HepG2 (cell line): ENCODE measurements around the gene RASSF6. TPM values are rescaled to one million over a fixed set of nuclear protein-coding genes. Genes with fewer than 3 reads are reported as not detected.

ENCODE experiments used
- ATAC-seq: fragments of 200-7000 bp; cut with Tn5 transposase; 3 replicates; pipeline ENCODE4 v1.9.1; 2020; ENCODE audit warnings: mild to moderate bottlenecking, moderate library complexity
- BruUV-seq: library from RNA; stranded (reverse); fragments of 400-500 nt; replicated peaks from 2 replicates; lab custom pipeline; 2021; lab: Mats Ljungman, UMichigan
- CTCF ChIA-PET: fragments of 300-600 bp; formaldehyde crosslinking; extraction: SDS; loops from one replicate; lab custom pipeline; 2021; ENCODE audit warnings: low total read pairs, inconsistent platforms, low intra/inter-chr PET ratio; lab: Yijun Ruan, JAX
- POLR2A ChIA-PET: fragments of 350-600 bp; sonication (Branson Sonifier 250); formaldehyde crosslinking; loops from one replicate; lab custom pipeline; 2020; ENCODE audit warnings: antibody characterized with exemption, inconsistent platforms; lab: Yijun Ruan, JAX
- DNase-seq: peaks from one replicate; pipeline ENCODE4 v3.0.0-alpha.2; 2015; ENCODE audit warnings: low spot score
- FAIRE-seq: peaks from 3 replicates; lab custom pipeline; 2011; peaks lifted over from hg19 to GRCh38; lab: Jason Lieb, UNC
- H2AFZ ChIP-seq: one replicate; pipeline ENCODE4 v1.6.1; 2011; ENCODE audit warnings: low read length, inconsistent platforms
- H3K27ac ChIP-seq: fragments of 300-600 bp; 3 replicates; pipeline ENCODE4 v1.8.0; 2011; ENCODE audit warnings: mixed run types, mild to moderate bottlenecking, mixed read lengths, low read length, inconsistent platforms; ENCODE audit not compliant: insufficient read depth; ENCODE audit errors: extremely low read length
- H3K27me3 ChIP-seq, 2 experiments: fragments of 200-600 bp in 1 of 2; 2 replicates in 1 of 2; 3 replicates in 1 of 2; pipeline versions ENCODE4 v1.6.0 to v1.8.0; 2011; ENCODE audit warnings: low read length in 2 of 2, mild to moderate bottlenecking in 2 of 2, moderate library complexity in 2 of 2, inconsistent platforms in 1 of 2; ENCODE audit not compliant: insufficient read depth in 2 of 2, control insufficient read depth in 1 of 2
- H3K36me3 ChIP-seq, 2 experiments: fragments of 200-600 bp in 1 of 2; replicated peaks in 1 of 2; 2 replicates in 1 of 2; 3 replicates in 1 of 2; pipeline versions ENCODE4 v1.5.1 to v1.8.0; 2011; ENCODE audit warnings: low read length in 2 of 2, inconsistent platforms in 1 of 2; ENCODE audit not compliant: insufficient read depth in 2 of 2, control insufficient read depth in 1 of 2
- H3K4me1 ChIP-seq: 2 replicates; pipeline ENCODE4 v1.5.1; 2012; ENCODE audit warnings: low read length, inconsistent platforms; ENCODE audit not compliant: insufficient read depth
- H3K4me2 ChIP-seq: 2 replicates; pipeline ENCODE4 v1.6.0; 2011; ENCODE audit warnings: low read depth, low read length, inconsistent platforms
- H3K4me3 ChIP-seq, 3 experiments: fragments of 200-600 bp in 1 of 3; sonication (generic), shearing (Covaris generic) in 1 of 3; replicated peaks in 1 of 3; 2 replicates each; pipeline ENCODE4 v1.5.1; 2011 to 2016; ENCODE audit warnings: low read length in 3 of 3, inconsistent platforms in 2 of 3, low read depth in 2 of 3, mild to moderate bottlenecking in 2 of 3, control low read depth in 1 of 3, mixed read lengths in 1 of 3; ENCODE audit not compliant: insufficient read depth in 1 of 3
- H3K79me2 ChIP-seq: one replicate; pipeline ENCODE4 v1.6.1; 2011; ENCODE audit warnings: low read length, inconsistent platforms; ENCODE audit not compliant: insufficient read depth
- H3K9ac ChIP-seq: 2 replicates; pipeline ENCODE4 v1.6.0; 2011; ENCODE audit warnings: mild to moderate bottlenecking, low read depth, low read length, inconsistent platforms; ENCODE audit not compliant: insufficient read depth
- H3K9me3 ChIP-seq: 2 replicates; pipeline ENCODE4 v1.5.1; 2012; ENCODE audit warnings: mild to moderate bottlenecking, low read length
- H4K20me1 ChIP-seq: 2 replicates; pipeline ENCODE4 v1.6.0; 2011; ENCODE audit warnings: inconsistent platforms, mild to moderate bottlenecking, low read length, moderate library complexity; ENCODE audit not compliant: insufficient read depth
- GTF2F1 ChIP-seq: fragments of 150-350 bp; IDR thresholded peaks from 2 replicates; pipeline ENCODE4 v1.6.1; 2014; ENCODE audit warnings: low read length
- KDM2A ChIP-seq: sonication (generic); formaldehyde crosslinking; IDR thresholded peaks from 2 replicates; pipeline ENCODE4 v1.4.0; 2020; ENCODE audit warnings: low read depth, missing genetic modification reagents, borderline replicate concordance
- MED1 ChIP-seq: sonication (generic); formaldehyde crosslinking; IDR thresholded peaks from 2 replicates; pipeline ENCODE4 v1.4.0; 2020; ENCODE audit warnings: missing genetic modification reagents
- NFYB ChIP-seq: sonication (generic); formaldehyde crosslinking; IDR thresholded peaks from 2 replicates; pipeline ENCODE4 v1.4.0; 2020; ENCODE audit warnings: missing genetic modification reagents
- ZMAT3 ChIP-seq: sonication (generic); formaldehyde crosslinking; conservative IDR thresholded peaks from 2 replicates; pipeline ENCODE4 v1.7.0; 2021; ENCODE audit warnings: missing genetic modification reagents
- ZNF253 ChIP-seq: sonication (generic); formaldehyde crosslinking; IDR thresholded peaks from 2 replicates; pipeline ENCODE4 v1.8.0; 2022; ENCODE audit warnings: mild to moderate bottlenecking, missing genetic modification reagents, borderline replicate concordance
- ZNF547 ChIP-seq: sonication (generic); formaldehyde crosslinking; IDR thresholded peaks from 2 replicates; pipeline ENCODE4 v1.5.1; 2020; ENCODE audit warnings: mild to moderate bottlenecking, missing genetic modification reagents
- ZNF737 ChIP-seq: sonication (generic); formaldehyde crosslinking; IDR thresholded peaks from 2 replicates; pipeline ENCODE4 v1.5.0; 2020; ENCODE audit warnings: missing genetic modification reagents, mild to moderate bottlenecking, borderline replicate concordance
- WGBS: methylation state at CpG from one replicate; pipeline ENCODE4 v1.1.6; 2017; ENCODE audit warnings: low lambda C conversion rate; 5-methylcytosine and 5-hydroxymethylcytosine counted together
- in situ Hi-C: cut with HindIII; loops from 2 replicates; pipeline ENCODE4 v1.10.0; 2017; ENCODE audit warnings: low pct_unique_long_range_greater_than_20kb; ENCODE audit not compliant: extremely low pct_ligation_motif_present
- intact Hi-C: fragments of 100-400 bp; cut with micrococcal nuclease; formaldehyde crosslinking; loops from one replicate; pipeline ENCODE4 v1.10.0; 2022; ENCODE audit not compliant: unreplicated experiment
- polyA plus RNA-seq, 8 experiments: library from polyadenylated mRNA; depleted of rRNA in 3 of 8; stranded (reverse) in 7 of 8; unstranded in 1 of 8; fragments of >200 nt; fragmentation: Illumina TruSeq in 4 of 8; extraction: Trizol in 4 of 8; gene quantifications; 2 replicates each; pipeline versions ENCODE4 v1.2.1 to v1.2.3, GENCODE V29; 2011 to 2016; ENCODE audit warnings: low read depth in 4 of 8, missing spikeins in 1 of 8, mixed read lengths in 1 of 8; ENCODE audit not compliant: insufficient read depth in 1 of 8
- total RNA-seq, 5 experiments: library from RNA; depleted of rRNA; stranded (reverse); fragments of >200 nt; fragmentation: Illumina TruSeq; extraction: Trizol; gene quantifications; 2 replicates each; pipeline ENCODE4 v1.2.3, GENCODE V29; 2016; ENCODE audit warnings: low read depth in 1 of 5
- TF ChIP-seq, protein P1 (sequence below): sonication (generic); formaldehyde crosslinking; conservative IDR thresholded peaks from 2 replicates; pipeline ENCODE4 v1.8.0; 2022; ENCODE audit warnings: missing genetic modification reagents
- TF ChIP-seq, protein P2 (sequence below): sonication (generic); formaldehyde crosslinking; IDR thresholded peaks from 2 replicates; pipeline ENCODE4 v1.8.0; 2022; ENCODE audit warnings: missing genetic modification reagents, mild to moderate bottlenecking, borderline replicate concordance
- TF ChIP-seq, protein P3 (sequence below), 2 experiments: sonication (generic) in 1 of 2; formaldehyde crosslinking in 1 of 2; IDR thresholded peaks; 2 replicates each; pipeline versions ENCODE4 v1.4.0 to v1.6.1; 2016 to 2020; ENCODE audit warnings: borderline replicate concordance in 1 of 2, low read depth in 1 of 2, mild to moderate bottlenecking in 1 of 2, missing genetic modification reagents in 1 of 2

RASSF6 gene
- total and polyA plus RNA-seq, 2 of the 13 experiments (the other 11 are each of a cell fraction or from before 2014, with no cell fraction given) = 0.03 to 0.11 TPM

DNA sequence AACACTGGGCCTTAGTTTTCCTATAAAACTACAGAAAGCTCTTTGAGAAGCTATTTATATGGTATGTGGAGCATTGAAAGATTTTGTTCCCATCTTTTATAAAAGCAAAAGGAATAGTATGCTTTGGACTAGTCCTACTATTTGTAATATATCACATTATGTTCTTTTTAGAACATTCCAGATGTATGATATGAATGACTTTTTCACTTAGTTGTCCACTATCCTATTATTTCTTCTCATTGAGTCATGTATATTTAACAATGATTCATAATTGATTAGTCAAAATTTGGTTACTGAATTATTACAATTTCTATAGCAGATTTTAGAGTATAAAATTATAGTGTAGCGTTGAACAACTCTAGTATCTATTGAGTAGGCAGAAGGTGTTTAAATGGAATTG is 34.2 kb downstream of the RASSF6 start:
- no peak overlapping the region for H3K27ac ChIP-seq
- no peaks in the 10 kb centered on the region for H3K27me3 ChIP-seq
- no peak overlapping the region for H3K9ac ChIP-seq
- no peak overlapping the region for H2AFZ ChIP-seq
- TF ChIP-seq, protein P1, sequence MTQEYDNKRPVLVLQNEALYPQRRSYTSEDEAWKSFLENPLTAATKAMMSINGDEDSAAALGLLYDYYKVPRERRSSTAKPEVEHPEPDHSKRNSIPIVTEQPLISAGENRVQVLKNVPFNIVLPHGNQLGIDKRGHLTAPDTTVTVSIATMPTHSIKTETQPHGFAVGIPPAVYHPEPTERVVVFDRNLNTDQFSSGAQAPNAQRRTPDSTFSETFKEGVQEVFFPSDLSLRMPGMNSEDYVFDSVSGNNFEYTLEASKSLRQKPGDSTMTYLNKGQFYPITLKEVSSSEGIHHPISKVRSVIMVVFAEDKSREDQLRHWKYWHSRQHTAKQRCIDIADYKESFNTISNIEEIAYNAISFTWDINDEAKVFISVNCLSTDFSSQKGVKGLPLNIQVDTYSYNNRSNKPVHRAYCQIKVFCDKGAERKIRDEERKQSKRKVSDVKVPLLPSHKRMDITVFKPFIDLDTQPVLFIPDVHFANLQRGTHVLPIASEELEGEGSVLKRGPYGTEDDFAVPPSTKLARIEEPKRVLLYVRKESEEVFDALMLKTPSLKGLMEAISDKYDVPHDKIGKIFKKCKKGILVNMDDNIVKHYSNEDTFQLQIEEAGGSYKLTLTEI (CRISPR knock-in tag) = no peak
- no peaks in the 10 kb centered on the region for H4K20me1 ChIP-seq
- FAIRE-seq = no peak
- POLR2A ChIA-PET = no interaction called here
- H3K9me3 ChIP-seq = no peaks in the 10 kb centered on the region
- no peak overlapping the region for H3K4me2 ChIP-seq
- BruUV-seq = no TSS peak
- in situ Hi-C loops (loop anchor here (25.0 kb wide), 1 partner anchor 249 kb away; no protein-coding TSS in a partner anchor), intact Hi-C loops (no loop called here)
- H3K4me1 ChIP-seq = peaks cover 12% of the 10 kb centered on the region
- no peaks in the 10 kb centered on the region for H3K79me2 ChIP-seq
- no peak overlapping the region for H3K4me3 ChIP-seq
- no peaks in the 10 kb centered on the region for H3K36me3 ChIP-seq
- no peak for ATAC-seq
- WGBS = 72% methylated on average over 1 of the region's 1 CpG
- DNase-seq = no peak
- CTCF ChIA-PET = no interaction called here

DNA sequence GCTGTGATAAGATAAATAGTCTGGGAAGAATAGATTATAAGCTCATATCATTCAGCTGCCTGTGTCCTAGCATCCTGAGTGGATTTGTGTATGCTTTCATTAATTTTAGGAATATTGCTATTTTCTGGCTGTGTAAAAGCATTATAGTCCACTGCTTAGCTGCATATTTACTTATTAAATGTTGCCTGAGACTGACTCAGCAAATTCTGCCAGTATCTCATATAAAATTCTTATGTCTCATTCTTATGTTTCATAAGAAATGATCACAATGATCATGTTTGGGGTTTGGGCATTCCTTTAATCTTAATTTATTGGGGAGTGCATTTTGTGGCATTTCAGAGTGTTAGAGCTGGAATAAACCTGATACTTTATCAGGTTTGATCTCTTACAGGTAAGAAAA is 34.9 kb downstream of the RASSF6 start:
- no peak overlapping the region for H3K27ac ChIP-seq
- BruUV-seq = no TSS peak
- intact Hi-C loops = no loop called here
- TF ChIP-seq, protein P2, sequence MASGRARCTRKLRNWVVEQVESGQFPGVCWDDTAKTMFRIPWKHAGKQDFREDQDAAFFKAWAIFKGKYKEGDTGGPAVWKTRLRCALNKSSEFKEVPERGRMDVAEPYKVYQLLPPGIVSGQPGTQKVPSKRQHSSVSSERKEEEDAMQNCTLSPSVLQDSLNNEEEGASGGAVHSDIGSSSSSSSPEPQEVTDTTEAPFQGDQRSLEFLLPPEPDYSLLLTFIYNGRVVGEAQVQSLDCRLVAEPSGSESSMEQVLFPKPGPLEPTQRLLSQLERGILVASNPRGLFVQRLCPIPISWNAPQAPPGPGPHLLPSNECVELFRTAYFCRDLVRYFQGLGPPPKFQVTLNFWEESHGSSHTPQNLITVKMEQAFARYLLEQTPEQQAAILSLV (CRISPR knock-in tag) = no peak
- TF ChIP-seq ZNF547 (no peak), ZMAT3 (CRISPR knock-in tag) (no peak), MED1 (CRISPR knock-in tag) (no peak), KDM2A (CRISPR knock-in tag) (no peak), ZNF737 (CRISPR knock-in tag) (no peak), ZNF253 (CRISPR knock-in tag) (no peak), GTF2F1 (no peak), NFYB (CRISPR knock-in tag) (no peak)
- TF ChIP-seq, protein P3, sequence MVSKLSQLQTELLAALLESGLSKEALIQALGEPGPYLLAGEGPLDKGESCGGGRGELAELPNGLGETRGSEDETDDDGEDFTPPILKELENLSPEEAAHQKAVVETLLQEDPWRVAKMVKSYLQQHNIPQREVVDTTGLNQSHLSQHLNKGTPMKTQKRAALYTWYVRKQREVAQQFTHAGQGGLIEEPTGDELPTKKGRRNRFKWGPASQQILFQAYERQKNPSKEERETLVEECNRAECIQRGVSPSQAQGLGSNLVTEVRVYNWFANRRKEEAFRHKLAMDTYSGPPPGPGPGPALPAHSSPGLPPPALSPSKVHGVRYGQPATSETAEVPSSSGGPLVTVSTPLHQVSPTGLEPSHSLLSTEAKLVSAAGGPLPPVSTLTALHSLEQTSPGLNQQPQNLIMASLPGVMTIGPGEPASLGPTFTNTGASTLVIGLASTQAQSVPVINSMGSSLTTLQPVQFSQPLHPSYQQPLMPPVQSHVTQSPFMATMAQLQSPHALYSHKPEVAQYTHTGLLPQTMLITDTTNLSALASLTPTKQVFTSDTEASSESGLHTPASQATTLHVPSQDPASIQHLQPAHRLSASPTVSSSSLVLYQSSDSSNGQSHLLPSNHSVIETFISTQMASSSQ (IDR thresholded peaks at IDR 0.05; ENCODE audit: low read depth) = no peak
- TF ChIP-seq, protein P3 (CRISPR knock-in tag; IDR thresholded peaks at IDR 0.05; ENCODE audit: borderline replicate concordance) = no peak

More for the DNA sequence above, 34.9 kb downstream of the RASSF6 start:
- H3K27me3 ChIP-seq = no peaks in the 10 kb centered on the region
- no peak for FAIRE-seq
- ChIA-PET CTCF (no interaction called here), POLR2A (no interaction called here)
- no peaks in the 10 kb centered on the region for H3K79me2 ChIP-seq
- H3K9ac ChIP-seq = no peak overlapping the region
- H3K4me2 ChIP-seq = no peak overlapping the region
- H3K36me3 ChIP-seq = no peaks in the 10 kb centered on the region
- no peaks in the 10 kb centered on the region for H4K20me1 ChIP-seq
- ATAC-seq = no peak
- H3K4me3 ChIP-seq = no peak overlapping the region
- H3K9me3 ChIP-seq = no peaks in the 10 kb centered on the region
- no peak overlapping the region for H2AFZ ChIP-seq
- peaks cover 12% of the 10 kb centered on the region for H3K4me1 ChIP-seq
- DNase-seq = no peak
- in situ Hi-C loops = loop anchor here (25.0 kb wide), 1 partner anchor 248 kb away; no protein-coding TSS in a partner anchor
